Breast epithelium (tissue), 3 donors: ENCODE data around the gene KCTD6.

Experiments
- POLR2A ChIP-seq: fragments of 450-650 bp; IDR thresholded peaks from one replicate; pipeline ENCODE4 v1.6.1; 2016; ENCODE audit warnings: antibody characterized with exemption, mild to moderate bottlenecking, moderate library complexity
- POLR2AphosphoS5 ChIP-seq, 3 donors: sonication (generic); formaldehyde crosslinking; IDR thresholded peaks; one replicate each; pipeline ENCODE4 v1.6.1; 2017; ENCODE audit warnings: antibody characterized with exemption in 3 of 3

- TF ChIP-seq POLR2AphosphoS5 (IDR thresholded peaks at IDR 0.05), result no peak
- TF ChIP-seq POLR2A, result no peak
These were observed 16.8 kb upstream of the KCTD6 start for GRCh38 chr3:58474967-58475578.
